ENCODE measurements around the gene AK1.
A peak's percentile ranks its signal among the peaks of the same experiment; 100 is the strongest.
"Not testable (repeated sequence)": the region's sequence is repeated elsewhere in the genome, so short reads cannot be mapped to it uniquely, and the experiment has no call there.

AK1 gene

DNA sequence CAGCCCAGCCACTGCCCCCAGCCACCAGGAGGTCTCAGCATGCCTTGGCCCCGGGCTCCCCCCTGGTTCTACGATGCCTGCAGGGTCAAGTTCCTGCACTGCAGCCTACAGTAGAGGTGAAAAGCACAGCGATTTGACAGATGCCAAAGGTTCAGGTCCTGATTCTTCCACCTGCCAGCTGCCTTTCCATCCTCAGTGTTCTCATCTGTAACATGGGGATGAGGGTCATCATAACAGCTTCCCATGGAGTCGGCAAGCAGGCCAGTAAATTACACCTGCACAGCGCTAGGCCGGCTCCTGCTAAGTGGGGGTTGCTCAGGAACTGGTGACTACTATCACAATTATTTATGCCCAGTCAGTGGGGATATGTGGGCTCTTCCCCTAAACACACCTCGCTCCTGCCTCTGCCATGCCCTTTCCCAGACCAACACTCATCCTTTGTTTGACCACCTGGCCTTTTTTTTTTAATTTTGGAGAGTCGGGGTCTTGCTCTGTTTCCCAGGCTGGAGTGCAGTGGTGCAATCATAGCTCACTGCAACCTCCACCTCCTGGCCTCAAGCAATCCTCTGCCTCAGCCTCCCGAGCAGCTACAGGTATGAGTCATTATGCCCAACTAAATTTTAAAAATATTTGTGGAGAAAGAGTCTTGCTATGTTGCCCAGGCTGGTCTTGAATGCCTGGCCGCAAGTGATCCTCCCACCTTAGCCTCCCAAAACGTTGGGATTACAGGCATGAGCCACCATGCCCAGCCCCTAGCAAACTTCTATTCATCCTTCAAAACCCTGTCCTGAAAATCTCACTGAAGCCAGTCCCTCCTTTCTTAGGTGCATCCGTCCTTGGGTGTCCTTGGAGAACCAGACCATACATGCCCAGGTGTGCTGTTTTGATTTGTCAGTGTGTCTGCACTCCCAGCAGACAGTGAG is 29.4 kb downstream of the AK1 start:
- H3K9me3 ChIP-seq (ENCODE audit: severe bottlenecking) = peaks cover 26% of the 10 kb centered on the region
- no peak overlapping the region for H3K4me3 ChIP-seq (ENCODE audit: low read depth, low read length)
- H3K27ac ChIP-seq = peak overlapping the region; percentile 94
- no peak for DNase-seq
- H3K27me3 ChIP-seq (ENCODE audit: insufficient read depth, low read depth, severe bottlenecking) = no peaks in the 10 kb centered on the region
- no peak for TF ChIP-seq CTCF (IDR thresholded peaks at IDR 0.05; ENCODE audit: low read depth, low read length)
- H3K36me3 ChIP-seq = peaks cover 3% of the 10 kb centered on the region; the same call in 1 of the 2 replicates

DNA sequence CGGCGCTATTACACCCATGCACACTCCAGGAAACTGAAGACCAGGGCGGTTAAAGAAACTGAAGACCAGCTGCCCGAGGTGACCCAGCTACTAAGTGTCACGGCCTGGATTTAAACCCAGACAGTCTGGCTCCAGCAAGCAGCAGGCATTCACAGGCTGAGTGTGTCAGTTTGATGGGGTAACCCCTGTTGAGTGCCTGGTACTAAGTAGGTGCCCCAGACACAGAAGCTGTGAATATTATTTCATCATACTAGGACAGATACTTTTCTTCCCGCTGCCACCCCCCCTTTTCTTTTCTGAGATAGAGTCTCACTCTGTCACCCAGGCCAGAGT is 30.3 kb downstream of the AK1 start:
- Histone ChIP-seq H3K27me3 (ENCODE audit: insufficient read depth, low read depth, severe bottlenecking) (no peaks in the 10 kb centered on the region), H3K36me3 (peaks cover 3% of the 10 kb centered on the region; the same call in 1 of the 2 replicates), H3K9me3 (ENCODE audit: severe bottlenecking) (peaks cover 26% of the 10 kb centered on the region), H3K4me3 (ENCODE audit: low read depth, low read length) (peak overlapping the region; percentile 16; the same call in 1 of the 2 replicates), H3K27ac (peak overlapping the region; percentile 94)
- TF ChIP-seq CTCF (IDR thresholded peaks at IDR 0.05; ENCODE audit: low read depth, low read length) = no peak; the same call in 1 of the 2 replicates
- peak; percentile 96 for DNase-seq

- H3K36me3 ChIP-seq = peaks cover 3% of the 10 kb centered on the region; the same call in 1 of the 2 replicates
- no peaks in the 10 kb centered on the region for H3K27me3 ChIP-seq (ENCODE audit: insufficient read depth, low read depth, severe bottlenecking)
- peak overlapping the region; percentile 16 for H3K4me3 ChIP-seq (ENCODE audit: low read depth, low read length)
- peak; percentile 81 for DNase-seq
- H3K9me3 ChIP-seq (ENCODE audit: severe bottlenecking) = peaks cover 26% of the 10 kb centered on the region
- TF ChIP-seq CTCF (IDR thresholded peaks at IDR 0.05; ENCODE audit: low read depth, low read length) = no peak
- H3K27ac ChIP-seq = peak overlapping the region; percentile 94
Measured at GRCh38 chr9:127846443-127847177, 30.9 kb downstream of the AK1 start.

DNA sequence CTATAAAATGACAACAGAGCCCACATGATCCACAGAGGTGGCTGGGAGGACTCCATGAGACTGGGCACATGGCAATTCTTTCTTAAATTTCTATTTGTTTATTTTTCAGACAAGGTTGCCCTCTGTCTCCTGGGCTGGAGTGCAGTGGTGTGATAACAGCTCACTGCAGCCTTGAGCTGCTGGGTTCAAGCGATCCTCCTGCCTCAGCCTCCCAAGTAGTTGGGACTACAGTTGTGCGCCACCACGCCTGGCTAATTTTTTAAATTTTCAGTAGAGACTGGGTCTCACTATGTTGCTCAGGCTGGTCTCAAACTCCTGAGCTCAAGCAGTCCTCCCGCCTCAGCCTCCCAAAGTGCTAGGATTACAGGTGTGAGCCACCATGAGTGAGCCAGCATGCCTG is 31.9 kb downstream of the AK1 start:
- H3K27ac ChIP-seq = peak overlapping the region; percentile 94
- not testable (repeated sequence) for H3K27me3 ChIP-seq (ENCODE audit: insufficient read depth, low read depth, severe bottlenecking); H3K36me3 ChIP-seq; DNase-seq; H3K4me3 ChIP-seq (ENCODE audit: low read depth, low read length)
- H3K9me3 ChIP-seq (ENCODE audit: severe bottlenecking) = peaks cover 25% of the 10 kb centered on the region

DNA sequence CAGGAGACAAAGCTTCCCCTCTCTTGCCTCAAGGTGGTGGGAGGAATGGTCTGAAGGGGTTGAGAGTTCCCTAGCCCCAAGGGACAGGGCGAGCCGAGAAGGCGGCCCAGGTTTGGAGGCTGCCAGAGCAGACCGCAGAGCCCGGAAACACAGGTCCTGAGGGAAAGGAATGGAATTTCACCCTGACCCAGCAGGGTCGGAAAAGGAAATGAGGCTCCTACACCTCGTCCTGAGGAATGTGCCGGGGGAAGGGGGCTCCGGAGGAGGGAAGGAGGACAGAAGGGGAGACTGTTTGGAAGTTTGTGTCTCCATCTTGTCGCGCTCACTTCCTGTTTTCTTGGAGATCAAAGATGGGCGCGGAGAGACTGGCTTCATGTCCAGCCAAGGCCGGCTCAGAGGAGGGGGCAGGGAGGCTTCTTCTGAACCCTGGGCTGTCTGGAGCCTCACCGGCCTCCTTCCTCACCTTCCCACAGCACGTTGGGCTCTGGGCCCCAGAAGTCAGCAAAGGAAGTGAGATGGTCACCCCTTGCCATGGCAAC is 32.6 kb downstream of the AK1 start:
- no peak for TF ChIP-seq CTCF (IDR thresholded peaks at IDR 0.05; ENCODE audit: low read depth, low read length)
- peaks cover 3% of the 10 kb centered on the region; the same call in 1 of the 2 replicates for H3K36me3 ChIP-seq
- H3K4me3 ChIP-seq (ENCODE audit: low read depth, low read length) = no peak overlapping the region
- peak overlapping the region; percentile 94 for H3K27ac ChIP-seq
- no peak for DNase-seq
- H3K9me3 ChIP-seq (ENCODE audit: severe bottlenecking) = peaks cover 18% of the 10 kb centered on the region
- H3K27me3 ChIP-seq (ENCODE audit: insufficient read depth, low read depth, severe bottlenecking) = no peaks in the 10 kb centered on the region
